ENCODE results near the gene OSBPL3.

GRCh38 chr7:24923172-24923865 lies 56.7 kb downstream of the OSBPL3 start:
- TF ChIP-seq, protein P1, sequence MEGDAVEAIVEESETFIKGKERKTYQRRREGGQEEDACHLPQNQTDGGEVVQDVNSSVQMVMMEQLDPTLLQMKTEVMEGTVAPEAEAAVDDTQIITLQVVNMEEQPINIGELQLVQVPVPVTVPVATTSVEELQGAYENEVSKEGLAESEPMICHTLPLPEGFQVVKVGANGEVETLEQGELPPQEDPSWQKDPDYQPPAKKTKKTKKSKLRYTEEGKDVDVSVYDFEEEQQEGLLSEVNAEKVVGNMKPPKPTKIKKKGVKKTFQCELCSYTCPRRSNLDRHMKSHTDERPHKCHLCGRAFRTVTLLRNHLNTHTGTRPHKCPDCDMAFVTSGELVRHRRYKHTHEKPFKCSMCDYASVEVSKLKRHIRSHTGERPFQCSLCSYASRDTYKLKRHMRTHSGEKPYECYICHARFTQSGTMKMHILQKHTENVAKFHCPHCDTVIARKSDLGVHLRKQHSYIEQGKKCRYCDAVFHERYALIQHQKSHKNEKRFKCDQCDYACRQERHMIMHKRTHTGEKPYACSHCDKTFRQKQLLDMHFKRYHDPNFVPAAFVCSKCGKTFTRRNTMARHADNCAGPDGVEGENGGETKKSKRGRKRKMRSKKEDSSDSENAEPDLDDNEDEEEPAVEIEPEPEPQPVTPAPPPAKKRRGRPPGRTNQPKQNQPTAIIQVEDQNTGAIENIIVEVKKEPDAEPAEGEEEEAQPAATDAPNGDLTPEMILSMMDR (IDR thresholded peaks at IDR 0.05): no peak
- TF ChIP-seq POLR2A (IDR thresholded peaks at IDR 0.05): no peak

Data from heart left ventricle (tissue), 13 donors.